Prostate gland (tissue), 2 donors: Measurements from ENCODE around the gene CFAP107.

Source experiments
- POLR2A ChIP-seq: fragments of 450-650 bp; IDR thresholded peaks from one replicate; pipeline ENCODE4 v1.6.1; 2016; ENCODE audit warnings: antibody characterized with exemption, mild to moderate bottlenecking
- TF ChIP-seq, protein P1 (sequence below), 4 experiments: fragments of 200-600 bp in 2 of 4; fragments of 450-650 bp in 2 of 4; sonication (generic) in 2 of 4; IDR thresholded peaks; 1 replicate in 3 of 4; 2 replicates in 1 of 4; pipeline ENCODE4 v1.5.1; 2016 to 2019; ENCODE audit warnings: antibody characterized with exemption in 4 of 4, mild to moderate bottlenecking in 2 of 4, moderate library complexity in 2 of 4

DNA sequence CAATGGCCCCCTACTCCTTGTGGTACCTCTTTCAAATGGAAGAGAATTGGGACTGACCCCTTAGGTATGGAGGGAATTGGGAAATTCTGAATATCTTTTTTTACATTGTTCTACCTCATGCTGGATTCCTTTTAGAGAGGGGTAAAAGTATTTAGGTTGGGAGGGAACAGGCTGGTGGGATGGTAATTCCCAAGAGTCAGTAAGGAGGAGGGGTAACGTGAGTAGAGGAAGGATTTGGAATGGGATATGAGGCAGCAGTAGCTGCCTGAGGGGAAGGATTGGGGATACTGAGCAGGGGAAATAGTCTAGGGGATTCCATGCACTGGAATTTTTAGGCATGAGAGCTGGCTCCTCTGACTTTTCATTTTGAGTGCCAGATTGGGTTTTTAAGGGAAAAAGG is 33.9 kb upstream of the CFAP107 start:
- TF ChIP-seq POLR2A, result no peak
- TF ChIP-seq, protein P1, sequence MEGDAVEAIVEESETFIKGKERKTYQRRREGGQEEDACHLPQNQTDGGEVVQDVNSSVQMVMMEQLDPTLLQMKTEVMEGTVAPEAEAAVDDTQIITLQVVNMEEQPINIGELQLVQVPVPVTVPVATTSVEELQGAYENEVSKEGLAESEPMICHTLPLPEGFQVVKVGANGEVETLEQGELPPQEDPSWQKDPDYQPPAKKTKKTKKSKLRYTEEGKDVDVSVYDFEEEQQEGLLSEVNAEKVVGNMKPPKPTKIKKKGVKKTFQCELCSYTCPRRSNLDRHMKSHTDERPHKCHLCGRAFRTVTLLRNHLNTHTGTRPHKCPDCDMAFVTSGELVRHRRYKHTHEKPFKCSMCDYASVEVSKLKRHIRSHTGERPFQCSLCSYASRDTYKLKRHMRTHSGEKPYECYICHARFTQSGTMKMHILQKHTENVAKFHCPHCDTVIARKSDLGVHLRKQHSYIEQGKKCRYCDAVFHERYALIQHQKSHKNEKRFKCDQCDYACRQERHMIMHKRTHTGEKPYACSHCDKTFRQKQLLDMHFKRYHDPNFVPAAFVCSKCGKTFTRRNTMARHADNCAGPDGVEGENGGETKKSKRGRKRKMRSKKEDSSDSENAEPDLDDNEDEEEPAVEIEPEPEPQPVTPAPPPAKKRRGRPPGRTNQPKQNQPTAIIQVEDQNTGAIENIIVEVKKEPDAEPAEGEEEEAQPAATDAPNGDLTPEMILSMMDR (IDR thresholded peaks at IDR 0.05), result no peak
